Choroid plexus epithelial cell (primary cell): ENCODE measurements around the gene CACNA1I.
A peak's percentile ranks its signal among the peaks of the same experiment; 100 is the strongest.

ENCODE experiments used
- DNase-seq: peaks from one replicate; pipeline ENCODE4 v3.0.0-alpha.2; 2010; ENCODE audit warnings: low read depth
- H3K4me3 ChIP-seq: 2 replicates; pipeline ENCODE4 v1.5.1; 2011; ENCODE audit warnings: low read depth, mild to moderate bottlenecking, control low read depth, low read length, moderate library complexity
- CTCF ChIP-seq: conservative IDR thresholded peaks from 2 replicates; pipeline ENCODE4 v1.5.1; 2011; ENCODE audit warnings: low read depth, mild to moderate bottlenecking, control low read depth, inconsistent platforms, low read length, moderate library complexity

The CACNA1I gene

DNA sequence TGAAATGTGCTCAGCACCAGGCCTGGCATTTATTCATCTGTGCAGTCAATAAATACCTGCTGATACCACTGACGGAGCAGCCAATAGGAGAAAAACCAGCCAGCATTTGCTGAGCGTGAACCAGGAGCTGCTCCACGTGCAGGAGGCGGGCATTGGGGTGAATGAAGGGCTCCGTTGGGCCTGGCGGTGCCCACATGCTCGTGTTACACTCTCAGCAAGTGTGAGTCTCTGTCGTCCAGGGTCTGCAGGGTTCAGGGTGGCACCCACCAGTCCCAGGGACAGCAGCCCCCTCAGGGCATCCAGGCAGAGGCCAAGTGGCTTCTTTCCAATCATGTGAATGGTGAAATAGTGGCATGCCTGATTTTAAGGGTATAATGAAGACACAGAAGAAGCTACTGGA, 33.8 kb upstream of the CACNA1I start:
- H3K4me3 ChIP-seq = no peak overlapping the region
- no peak for TF ChIP-seq CTCF
- no peak for DNase-seq

- H3K4me3 ChIP-seq = no peak overlapping the region
- no peak for TF ChIP-seq CTCF
Observed at GRCh38 chr22:39537975-39538374, 32.6 kb upstream of the CACNA1I start.

DNA sequence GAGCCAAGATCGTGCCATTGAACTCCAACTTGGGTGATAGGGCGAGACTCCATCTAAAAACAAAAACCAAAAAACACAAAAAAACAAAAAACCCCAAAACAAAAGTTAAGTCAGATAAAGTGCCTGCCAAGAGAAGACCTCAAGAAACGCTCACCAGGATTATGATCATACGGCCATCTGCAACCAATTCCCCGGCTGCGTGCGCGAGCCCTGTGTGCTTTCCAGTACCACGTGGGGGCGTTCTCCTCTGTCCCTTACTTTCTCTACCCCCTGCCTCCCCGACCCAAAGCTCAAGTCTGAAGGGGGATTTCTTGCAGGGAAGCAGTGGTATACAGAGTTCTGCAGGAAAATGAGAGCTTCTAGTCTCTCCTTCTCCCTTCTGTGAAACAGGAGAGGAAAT, 27.5 kb upstream of the CACNA1I start:
- DNase-seq = peak; percentile 62
- no peak overlapping the region for H3K4me3 ChIP-seq
- peak; percentile 65 for TF ChIP-seq CTCF

More at GRCh38 chr22:39537975-39538374, 32.6 kb upstream of the CACNA1I start:
- DNase-seq = no peak

DNA sequence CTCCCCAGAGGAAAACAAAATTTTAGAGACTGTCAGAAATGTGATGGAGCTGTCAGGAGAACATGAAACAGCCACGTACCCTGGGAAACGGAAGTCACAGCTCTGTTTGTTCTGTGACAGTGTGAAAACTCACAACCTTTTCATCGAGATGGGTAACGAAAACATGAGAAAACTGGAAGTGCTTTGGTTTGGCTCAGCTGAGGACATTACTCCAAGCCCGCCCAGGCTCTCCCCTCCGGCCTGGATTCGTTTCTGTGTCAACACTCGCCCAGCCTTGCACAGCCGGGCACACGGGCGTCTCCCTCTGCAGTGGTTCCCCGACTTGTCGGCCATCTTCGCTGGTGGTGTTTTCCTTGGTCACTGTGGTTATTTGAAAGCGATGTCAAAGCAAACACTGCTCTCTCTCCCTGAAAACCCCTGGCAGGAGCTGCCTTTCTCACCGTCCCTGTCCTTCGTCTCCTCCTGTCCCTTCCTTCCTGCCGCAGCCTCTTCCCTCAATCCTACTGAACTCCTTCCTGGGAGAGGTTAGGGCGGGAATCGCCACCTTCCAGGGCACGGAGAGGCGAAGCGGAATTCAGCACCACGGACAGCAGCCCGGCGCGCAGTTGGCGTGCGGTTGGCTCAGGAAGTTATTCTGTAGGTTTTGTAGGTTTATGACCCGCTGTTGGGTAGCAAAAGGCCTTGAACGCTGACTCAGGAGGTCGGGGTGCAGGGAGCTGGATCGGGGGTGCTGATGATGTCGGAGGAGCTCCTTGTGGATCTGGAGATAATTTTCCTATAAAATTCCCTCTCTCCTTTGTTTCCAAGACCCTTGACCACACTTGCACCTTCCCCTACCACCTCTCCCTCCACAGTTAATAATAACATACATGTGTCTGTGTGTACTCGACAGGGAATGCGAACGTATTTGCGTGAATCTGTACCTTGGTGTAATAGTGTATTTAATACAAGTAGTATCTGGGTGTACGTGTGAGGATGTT, 24.9 kb upstream of the CACNA1I start:
- no peak for DNase-seq
- no peak for TF ChIP-seq CTCF
- H3K4me3 ChIP-seq = no peak overlapping the region

GRCh38 chr22:39546889-39547586, 23.5 kb upstream of the CACNA1I start:
- peak; percentile 69 for DNase-seq
- no peak overlapping the region for H3K4me3 ChIP-seq
- no peak for TF ChIP-seq CTCF

GRCh38 chr22:39547587-39547947, 23.0 kb upstream of the CACNA1I start:
- DNase-seq = no peak
- no peak for TF ChIP-seq CTCF
- H3K4me3 ChIP-seq = no peak overlapping the region
